Neural progenitor cell (in vitro differentiated cells): Measurements from ENCODE around the gene ZNF202.
A peak's percentile ranks its signal among the peaks of the same experiment; 100 is the strongest.

Source experiments
- EZH2 ChIP-seq: fragments of 200-600 bp; sonication (generic); IDR thresholded peaks from 2 replicates; pipeline ENCODE4 v1.6.1; 2017; ENCODE audit warnings: antibody characterized with exemption, mild to moderate bottlenecking, moderate library complexity
- EZH2phosphoT487 ChIP-seq: fragments of 200-600 bp; sonication (generic); IDR thresholded peaks from 2 replicates; pipeline ENCODE4 v1.6.1; 2017; ENCODE audit warnings: antibody characterized with exemption
- TF ChIP-seq, protein P1 (sequence below): fragments of 200-600 bp; sonication (generic); IDR thresholded peaks from 2 replicates; pipeline ENCODE4 v1.5.1; 2017; ENCODE audit warnings: antibody characterized with exemption, mild to moderate bottlenecking

DNA sequence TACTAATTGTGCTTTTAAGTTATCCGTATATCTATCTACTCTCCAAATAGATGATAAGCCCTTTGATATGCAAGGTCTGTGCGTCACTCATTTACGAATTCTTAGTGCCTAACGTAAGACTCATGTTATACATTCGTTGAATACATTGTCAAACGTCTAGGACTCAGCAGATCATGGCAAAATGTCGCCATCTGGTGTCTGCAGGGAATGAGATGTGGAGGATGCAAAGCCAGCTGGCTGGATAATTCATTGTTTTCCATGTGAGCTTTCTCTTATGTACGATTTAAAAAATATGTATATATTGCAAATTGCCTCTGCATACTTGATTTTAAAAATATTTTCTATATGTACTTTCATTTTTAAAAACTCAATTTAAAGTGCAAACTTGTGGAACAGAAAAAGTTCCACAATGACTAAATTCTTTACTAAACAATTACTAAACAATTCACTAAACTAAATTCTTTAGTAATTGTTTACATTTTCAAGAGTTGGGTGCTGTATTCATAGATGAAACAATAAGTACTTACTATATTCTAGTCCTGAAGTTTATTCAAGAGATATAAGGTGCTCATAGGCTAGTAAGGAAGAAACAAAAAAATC is 33.8 kb downstream of the ZNF202 start:
- no peak for TF ChIP-seq EZH2
- TF ChIP-seq, protein P1, sequence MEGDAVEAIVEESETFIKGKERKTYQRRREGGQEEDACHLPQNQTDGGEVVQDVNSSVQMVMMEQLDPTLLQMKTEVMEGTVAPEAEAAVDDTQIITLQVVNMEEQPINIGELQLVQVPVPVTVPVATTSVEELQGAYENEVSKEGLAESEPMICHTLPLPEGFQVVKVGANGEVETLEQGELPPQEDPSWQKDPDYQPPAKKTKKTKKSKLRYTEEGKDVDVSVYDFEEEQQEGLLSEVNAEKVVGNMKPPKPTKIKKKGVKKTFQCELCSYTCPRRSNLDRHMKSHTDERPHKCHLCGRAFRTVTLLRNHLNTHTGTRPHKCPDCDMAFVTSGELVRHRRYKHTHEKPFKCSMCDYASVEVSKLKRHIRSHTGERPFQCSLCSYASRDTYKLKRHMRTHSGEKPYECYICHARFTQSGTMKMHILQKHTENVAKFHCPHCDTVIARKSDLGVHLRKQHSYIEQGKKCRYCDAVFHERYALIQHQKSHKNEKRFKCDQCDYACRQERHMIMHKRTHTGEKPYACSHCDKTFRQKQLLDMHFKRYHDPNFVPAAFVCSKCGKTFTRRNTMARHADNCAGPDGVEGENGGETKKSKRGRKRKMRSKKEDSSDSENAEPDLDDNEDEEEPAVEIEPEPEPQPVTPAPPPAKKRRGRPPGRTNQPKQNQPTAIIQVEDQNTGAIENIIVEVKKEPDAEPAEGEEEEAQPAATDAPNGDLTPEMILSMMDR = peak; percentile 97
- no peak for TF ChIP-seq EZH2phosphoT487
